CD4-positive, alpha-beta T cell (primary cell): ENCODE measurements around the gene UBE2E1. TPM values are rescaled to one million over a fixed set of nuclear protein-coding genes. Genes with fewer than 3 reads are reported as not detected.

Experiments
- ATAC-seq: fragments of 200-7000 bp; cut with Tn5 transposase; one replicate; pipeline ENCODE4 v1.10.0; 2022; ENCODE audit warnings: mild to moderate bottlenecking; ENCODE audit not compliant: poor library complexity
- CTCF ChIA-PET: fragments of 350-600 bp; sonication (Branson Sonifier 250); formaldehyde crosslinking; loops from one replicate; lab custom pipeline; 2021; ENCODE audit warnings: antibody characterized with exemption, inconsistent platforms; lab: Charles Lee
- POLR2A ChIA-PET: fragments of 350-600 bp; sonication (Branson Sonifier 250); formaldehyde crosslinking; loops from one replicate; lab custom pipeline; 2021; ENCODE audit warnings: antibody characterized with exemption, inconsistent platforms; lab: Charles Lee
- DNase-seq, 14 experiments: peaks; one replicate each; pipeline ENCODE4 v3.0.0-alpha.2; 2013 to 2020; ENCODE audit warnings: mixed read lengths in 2 of 14
- H3K27ac ChIP-seq, 2 donors: one replicate each; pipeline versions ENCODE4 v1.5.1 to v1.7.0; 2013; ENCODE audit warnings: low read length in 2 of 2, low read depth in 1 of 2, mild to moderate bottlenecking in 1 of 2
- H3K27me3 ChIP-seq, 2 experiments: 1 replicate in 1 of 2; 2 replicates in 1 of 2; pipeline versions ENCODE4 v1.6.1 to v1.7.0; 2013; ENCODE audit warnings: low read length in 2 of 2, control low read depth in 1 of 2, mild to moderate bottlenecking in 1 of 2, moderate library complexity in 1 of 2; ENCODE audit not compliant: insufficient read depth in 2 of 2, control insufficient read depth in 1 of 2
- H3K36me3 ChIP-seq: one replicate; pipeline ENCODE4 v1.6.1; 2013; ENCODE audit warnings: low read length, control low read depth; ENCODE audit not compliant: insufficient read depth
- H3K4me1 ChIP-seq: one replicate; pipeline ENCODE4 v1.6.1; 2013; ENCODE audit warnings: low read length, control low read depth; ENCODE audit not compliant: insufficient read depth
- H3K4me3 ChIP-seq: one replicate; pipeline ENCODE4 v1.5.1; 2013; ENCODE audit warnings: mild to moderate bottlenecking, low read length, moderate library complexity
- H3K9me3 ChIP-seq, 2 experiments: 1 replicate in 1 of 2; 2 replicates in 1 of 2; pipeline versions ENCODE4 v1.6.1 to v1.7.0; 2013; ENCODE audit warnings: low read length in 2 of 2, mild to moderate bottlenecking in 2 of 2, control low read depth in 1 of 2, moderate library complexity in 1 of 2; ENCODE audit not compliant: control insufficient read depth in 1 of 2, insufficient read depth in 1 of 2
- H3K27ac Mint-ChIP-seq: one replicate; pipeline ENCODE4 v1.8.0; 2020; ENCODE audit warnings: mixed read lengths
- H3K27me3 Mint-ChIP-seq: one replicate; pipeline ENCODE4 v1.8.0; 2021; ENCODE audit warnings: mixed read lengths
- H3K36me3 Mint-ChIP-seq: one replicate; pipeline ENCODE4 v1.8.0; 2021; ENCODE audit warnings: low read depth, mixed read lengths
- H3K4me1 Mint-ChIP-seq: one replicate; pipeline ENCODE4 v1.8.0; 2021; ENCODE audit warnings: low read depth, mixed read lengths
- H3K4me3 Mint-ChIP-seq: one replicate; pipeline ENCODE4 v1.8.0; 2020; ENCODE audit warnings: mild to moderate bottlenecking, mixed read lengths
- H3K9me3 Mint-ChIP-seq: one replicate; pipeline ENCODE4 v1.8.0; 2020; ENCODE audit warnings: mixed read lengths
- CTCF ChIP-seq: fragments of 200-600 bp; IDR thresholded peaks from one replicate; pipeline ENCODE4 v1.8.0; 2022; ENCODE audit warnings: antibody characterized with exemption, mild to moderate bottlenecking
- intact Hi-C, 2 experiments: fragments of 100-400 bp; cut with DNase I in 1 of 2; cut with micrococcal nuclease in 1 of 2; formaldehyde crosslinking; loops; one replicate each; pipeline versions ENCODE4 v1.15.1 to v1.9.0; 2023 to 2025; cut with DNase I, micrococcal nuclease
- total RNA-seq, 174 experiments: library from RNA in 2 of 174; stranded (reverse) in 2 of 174; gene quantifications; one replicate each; pipeline ENCODE4 v1.2.3 and lab custom pipeline; 2021 to 2026

Gene UBE2E1
- total RNA-seq, 2 experiments from 2014 or later, result 49.8 to 52.2 TPM

GRCh38 chr3:23819599-23820360 is 14.0 kb downstream of the UBE2E1 start:
- Histone ChIP-seq H3K9me3 (no peaks in the 10 kb centered on the region), H3K27ac (no peak overlapping the region), H3K36me3 (peaks cover 9% of the 10 kb centered on the region), H3K4me1 (peaks cover 4% of the 10 kb centered on the region), H3K27me3 (no peaks in the 10 kb centered on the region), H3K4me3 (no peak overlapping the region)
- ChIA-PET CTCF (interaction anchor here (0.7 kb wide), 1 partner anchor 9 kb away, joined by 3 read pairs; no protein-coding TSS in a partner anchor), POLR2A (interaction anchor here (1.0 kb wide), 1 partner anchor 9 kb away, joined by 3 read pairs; no protein-coding TSS in a partner anchor)
- Mint-ChIP-seq H3K27me3 (no peaks in the 10 kb centered on the region), H3K36me3 (peaks cover 22% of the 10 kb centered on the region), H3K27ac (no peak overlapping the region), H3K9me3 (no peaks in the 10 kb centered on the region), H3K4me1 (peaks cover 80% of the 10 kb centered on the region), H3K4me3 (no peak overlapping the region)
- intact Hi-C loops, result no loop called here
- DNase-seq, result no peak
- no peak for TF ChIP-seq CTCF
- no peak for ATAC-seq

DNA sequence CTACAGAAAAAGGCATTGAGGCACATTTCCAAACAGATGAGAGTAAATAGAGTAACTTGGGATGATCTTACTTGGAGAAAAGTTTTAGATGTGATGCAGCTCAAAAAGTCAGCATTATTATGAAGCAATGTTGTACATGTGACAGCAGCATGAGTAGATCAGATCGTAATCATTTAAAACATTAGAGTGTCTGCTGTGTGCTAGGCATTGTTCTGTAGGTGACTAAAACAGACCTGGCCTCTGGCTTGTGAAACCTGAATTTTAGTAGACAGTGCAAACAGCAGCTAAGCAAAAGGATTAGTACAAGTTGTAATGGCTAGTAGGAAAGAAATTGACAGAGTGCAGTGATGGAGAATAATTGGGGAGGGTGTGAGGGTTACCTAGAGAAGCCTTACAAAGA is 15.1 kb downstream of the UBE2E1 start:
- peaks cover 16% of the 10 kb centered on the region for H3K36me3 Mint-ChIP-seq
- peaks cover 81% of the 10 kb centered on the region for H3K4me1 Mint-ChIP-seq
- no peak overlapping the region for H3K4me3 Mint-ChIP-seq
- no peak for TF ChIP-seq CTCF
- no peak for DNase-seq
- no peak for ATAC-seq
- H3K9me3 ChIP-seq, result no peaks in the 10 kb centered on the region
- H3K9me3 Mint-ChIP-seq, result no peaks in the 10 kb centered on the region
- no peaks in the 10 kb centered on the region for H3K4me1 ChIP-seq
- no peak overlapping the region for H3K27ac Mint-ChIP-seq
- intact Hi-C loops, result no loop called here
- H3K27me3 Mint-ChIP-seq, result no peaks in the 10 kb centered on the region
- H3K27ac ChIP-seq, result no peak overlapping the region
- POLR2A ChIA-PET, result no interaction called here
- H3K4me3 ChIP-seq, result no peak overlapping the region
- CTCF ChIA-PET, result no interaction called here
- H3K36me3 ChIP-seq, result peaks cover 9% of the 10 kb centered on the region
- H3K27me3 ChIP-seq, result no peaks in the 10 kb centered on the region

DNA sequence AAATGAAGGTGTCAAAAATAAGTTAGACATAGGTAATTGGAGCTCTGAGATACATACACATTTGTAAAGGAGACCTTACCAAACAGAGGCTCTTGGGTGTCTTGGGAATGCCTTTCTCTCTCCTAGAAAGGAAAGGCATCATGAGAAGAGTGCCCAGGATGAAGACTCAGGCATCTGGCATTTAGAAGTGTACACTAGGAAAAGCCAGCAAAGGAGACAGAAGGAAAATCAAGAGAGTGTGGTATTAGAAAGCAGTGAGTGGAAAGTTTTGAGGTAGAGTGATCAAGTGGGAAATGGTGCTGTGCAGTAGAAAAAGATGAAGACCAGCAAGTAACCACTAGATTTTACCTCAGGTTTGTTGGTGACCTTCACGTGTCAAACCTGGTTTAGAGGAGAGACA is 16.1 kb downstream of the UBE2E1 start:
- Mint-ChIP-seq H3K27ac (no peak overlapping the region), H3K36me3 (peaks cover 16% of the 10 kb centered on the region), H3K27me3 (no peaks in the 10 kb centered on the region), H3K9me3 (no peaks in the 10 kb centered on the region), H3K4me3 (no peak overlapping the region), H3K4me1 (peaks cover 79% of the 10 kb centered on the region)
- Histone ChIP-seq H3K4me1 (no peaks in the 10 kb centered on the region), H3K27me3 (no peaks in the 10 kb centered on the region), H3K4me3 (no peak overlapping the region), H3K27ac (no peak overlapping the region), H3K36me3 (peaks cover 9% of the 10 kb centered on the region), H3K9me3 (no peaks in the 10 kb centered on the region)
- ChIA-PET CTCF (no interaction called here), POLR2A (no interaction called here)
- no peak for DNase-seq
- no peak for ATAC-seq
- intact Hi-C loops, result no loop called here
- no peak for TF ChIP-seq CTCF
